Fibroblast of mammary gland (primary cell): ENCODE data around the gene SNUPN.
A peak's percentile ranks its signal among the peaks of the same experiment; 100 is the strongest.
"Not testable (repeated sequence)": the region's sequence is repeated elsewhere in the genome, so short reads cannot be mapped to it uniquely, and the experiment has no call there.

ENCODE experiments used
- DNase-seq: peaks from one replicate; pipeline ENCODE4 v3.0.0-alpha.2; 2010; ENCODE audit warnings: low read depth
- H3K4me3 ChIP-seq: 2 replicates; pipeline ENCODE4 v1.5.1; 2011; ENCODE audit warnings: low read depth, mild to moderate bottlenecking, low read length, moderate library complexity; ENCODE audit not compliant: control insufficient read depth
- CTCF ChIP-seq: conservative IDR thresholded peaks from 2 replicates; pipeline ENCODE4 v1.5.1; 2011; ENCODE audit warnings: low read depth, low read length, inconsistent platforms; ENCODE audit not compliant: control insufficient read depth, insufficient read depth

SNUPN gene

GRCh38 chr15:75565062-75565970 lies 60.2 kb downstream of the SNUPN start:
- no peak for TF ChIP-seq CTCF
- H3K4me3 ChIP-seq: no peak overlapping the region
- DNase-seq: no peak

- no peak for DNase-seq
- TF ChIP-seq CTCF: no peak
- H3K4me3 ChIP-seq: no peak overlapping the region
Measured at GRCh38 chr15:75561888-75562287, 63.6 kb downstream of the SNUPN start.

GRCh38 chr15:75559360-75559759 lies 66.2 kb downstream of the SNUPN start:
- not testable (repeated sequence) for DNase-seq, H3K4me3 ChIP-seq

GRCh38 chr15:75558955-75559354 lies 66.6 kb downstream of the SNUPN start:
- H3K4me3 ChIP-seq, DNase-seq: not testable (repeated sequence)

GRCh38 chr15:75554717-75555116 lies 70.8 kb downstream of the SNUPN start:
- no peak overlapping the region for H3K4me3 ChIP-seq

GRCh38 chr15:75553659-75554058 lies 71.9 kb downstream of the SNUPN start:
- no peak for DNase-seq
- TF ChIP-seq CTCF: no peak
- no peak overlapping the region for H3K4me3 ChIP-seq

More at GRCh38 chr15:75554717-75555116, 70.8 kb downstream of the SNUPN start:
- peak; percentile 85 for DNase-seq
- no peak for TF ChIP-seq CTCF

- H3K4me3 ChIP-seq: no peak overlapping the region
- TF ChIP-seq CTCF: no peak
- no peak for DNase-seq
Measured at GRCh38 chr15:75551091-75551490, 74.4 kb downstream of the SNUPN start.
